ENCODE data around the gene CCDC13.

Gene CCDC13

DNA sequence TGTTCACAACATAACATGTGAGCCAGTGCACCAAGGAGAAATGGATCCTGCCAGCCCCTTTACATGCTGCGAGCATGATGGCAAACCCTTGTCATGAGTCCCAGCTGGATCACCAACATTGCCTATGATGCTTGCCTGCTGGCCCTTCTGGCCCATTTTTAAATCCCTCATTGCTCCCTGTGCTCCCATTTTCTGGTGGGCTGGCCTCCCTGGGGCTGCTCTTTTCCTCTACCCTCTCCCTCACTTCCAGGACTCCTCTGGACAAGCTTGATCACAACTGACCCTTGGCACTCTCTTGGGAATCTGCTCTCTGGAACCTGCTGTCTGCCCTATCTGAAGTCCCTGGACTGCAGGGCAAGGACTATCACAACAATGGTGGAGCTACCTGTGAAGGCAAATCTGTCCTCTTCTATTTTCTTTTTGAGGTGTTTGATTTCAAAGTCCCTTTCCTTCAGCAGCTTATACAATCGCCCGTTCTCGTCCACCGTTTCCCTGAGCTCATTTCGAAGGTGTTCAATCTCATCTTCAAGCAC lies 16.3 kb downstream of the CCDC13 start:
- TF ChIP-seq, protein P1, sequence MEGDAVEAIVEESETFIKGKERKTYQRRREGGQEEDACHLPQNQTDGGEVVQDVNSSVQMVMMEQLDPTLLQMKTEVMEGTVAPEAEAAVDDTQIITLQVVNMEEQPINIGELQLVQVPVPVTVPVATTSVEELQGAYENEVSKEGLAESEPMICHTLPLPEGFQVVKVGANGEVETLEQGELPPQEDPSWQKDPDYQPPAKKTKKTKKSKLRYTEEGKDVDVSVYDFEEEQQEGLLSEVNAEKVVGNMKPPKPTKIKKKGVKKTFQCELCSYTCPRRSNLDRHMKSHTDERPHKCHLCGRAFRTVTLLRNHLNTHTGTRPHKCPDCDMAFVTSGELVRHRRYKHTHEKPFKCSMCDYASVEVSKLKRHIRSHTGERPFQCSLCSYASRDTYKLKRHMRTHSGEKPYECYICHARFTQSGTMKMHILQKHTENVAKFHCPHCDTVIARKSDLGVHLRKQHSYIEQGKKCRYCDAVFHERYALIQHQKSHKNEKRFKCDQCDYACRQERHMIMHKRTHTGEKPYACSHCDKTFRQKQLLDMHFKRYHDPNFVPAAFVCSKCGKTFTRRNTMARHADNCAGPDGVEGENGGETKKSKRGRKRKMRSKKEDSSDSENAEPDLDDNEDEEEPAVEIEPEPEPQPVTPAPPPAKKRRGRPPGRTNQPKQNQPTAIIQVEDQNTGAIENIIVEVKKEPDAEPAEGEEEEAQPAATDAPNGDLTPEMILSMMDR (IDR thresholded peaks at IDR 0.05; ENCODE audit: low read depth, low read length), result no peak
- DNase-seq (ENCODE audit: extremely low read depth, low read depth), result no peak

DNA sequence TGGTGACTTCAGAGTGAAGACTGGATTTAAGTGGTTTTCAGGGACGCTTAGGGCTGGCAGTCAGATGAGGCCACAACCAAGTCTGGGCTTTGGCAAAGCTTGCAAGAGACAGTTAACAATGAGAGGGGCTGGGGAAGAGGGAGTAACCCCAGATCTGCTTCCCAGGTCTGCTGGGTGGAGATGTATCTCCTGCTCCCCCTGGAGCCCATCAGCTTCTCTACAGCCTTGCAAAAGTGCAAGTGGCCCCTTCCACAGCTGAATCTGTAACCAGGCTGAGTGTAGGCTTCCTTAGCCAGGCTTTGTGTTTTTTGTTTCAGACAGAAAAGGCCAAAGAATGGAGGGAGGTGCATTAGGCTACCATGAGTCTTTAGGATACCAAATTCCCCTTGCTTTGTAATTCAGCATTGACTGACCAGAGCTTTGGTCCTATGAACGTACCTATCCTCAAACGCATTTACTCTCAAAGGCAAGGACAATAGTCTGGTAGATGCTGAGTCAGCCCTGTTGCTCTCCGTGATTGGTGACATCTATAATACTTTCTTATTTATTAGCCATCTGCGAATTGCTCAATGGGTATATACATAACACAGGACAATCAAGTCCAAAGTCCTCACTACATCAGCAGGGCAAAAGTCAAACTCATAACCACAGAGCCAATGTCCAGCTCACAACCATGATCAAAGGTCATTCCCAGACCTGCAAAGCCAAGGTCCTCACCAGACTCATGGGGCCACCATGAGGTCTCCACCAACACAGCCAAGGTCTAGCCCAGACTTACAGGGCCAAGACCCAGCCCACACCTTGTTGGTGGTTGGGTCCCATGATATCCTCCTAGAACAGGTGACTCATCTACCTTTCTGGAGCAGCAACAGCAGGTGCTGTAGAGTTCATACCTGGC lies 17.1 kb downstream of the CCDC13 start:
- TF ChIP-seq, protein P1 (IDR thresholded peaks at IDR 0.05; ENCODE audit: low read depth, low read length), result peak; percentile 69
- no peak for DNase-seq (ENCODE audit: extremely low read depth, low read depth)

DNA sequence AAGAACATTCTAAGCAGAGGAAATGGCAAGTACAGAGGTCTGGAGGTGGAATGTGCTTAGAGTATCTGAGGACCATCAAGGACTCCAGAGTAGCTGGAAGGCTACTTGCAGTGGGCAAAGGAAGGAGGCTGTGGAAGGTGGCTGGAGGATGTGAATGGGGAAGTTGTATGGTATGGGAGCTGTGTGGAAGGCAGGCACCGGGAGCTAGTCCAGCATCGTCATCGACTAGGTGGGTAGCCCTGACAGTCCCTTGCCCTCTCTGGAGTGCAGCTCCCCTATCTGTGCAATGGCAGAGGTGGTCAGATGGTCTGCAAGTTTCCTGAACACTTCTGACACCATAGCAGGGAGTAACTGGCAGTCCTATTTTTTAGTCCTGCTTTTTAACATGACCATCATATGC lies 19.3 kb downstream of the CCDC13 start:
- TF ChIP-seq, protein P1 (IDR thresholded peaks at IDR 0.05; ENCODE audit: low read depth, low read length), result no peak
- DNase-seq (ENCODE audit: extremely low read depth, low read depth), result no peak

DNA sequence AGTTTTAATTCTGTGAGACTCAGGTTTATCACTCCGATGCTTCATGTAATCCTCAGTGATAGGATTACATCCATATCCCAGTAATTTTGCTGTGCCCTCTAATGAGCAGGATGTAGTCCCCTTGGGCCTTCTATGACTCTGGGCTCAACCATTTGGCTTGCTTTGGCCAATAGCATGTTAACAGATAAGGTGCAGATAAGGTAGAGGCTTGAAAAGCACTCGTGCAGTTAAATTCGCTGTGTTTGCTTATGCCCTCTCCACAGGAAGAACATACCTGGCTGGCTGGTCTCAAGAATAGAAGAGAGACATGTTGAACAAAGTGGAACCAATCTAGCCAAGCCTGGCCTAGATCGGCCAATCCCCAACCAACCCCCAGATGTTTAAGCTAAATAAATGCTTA lies 20.1 kb downstream of the CCDC13 start:
- TF ChIP-seq, protein P1 (IDR thresholded peaks at IDR 0.05; ENCODE audit: low read depth, low read length), result no peak
- DNase-seq (ENCODE audit: extremely low read depth, low read depth), result no peak

DNA sequence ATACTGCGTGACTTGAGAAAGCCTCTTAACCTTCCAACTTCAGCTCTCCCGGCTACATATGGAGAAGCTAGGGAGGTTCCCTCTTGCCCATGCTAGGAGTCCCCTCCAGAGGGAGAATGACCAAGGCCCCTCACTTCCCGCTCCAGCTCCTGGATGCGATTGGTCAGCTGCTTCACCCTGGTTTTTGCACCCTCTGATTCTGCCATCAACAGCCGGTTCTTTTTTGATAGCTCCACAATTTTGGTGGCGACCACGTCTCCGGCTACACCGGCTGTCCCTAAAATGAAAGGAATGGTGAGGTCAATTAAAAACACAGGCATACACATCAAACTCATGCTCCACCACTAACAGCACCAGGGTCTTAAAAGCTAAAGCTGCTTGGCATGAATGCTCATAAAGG lies 20.6 kb downstream of the CCDC13 start:
- TF ChIP-seq, protein P1 (IDR thresholded peaks at IDR 0.05; ENCODE audit: low read depth, low read length), result no peak
- no peak for DNase-seq (ENCODE audit: extremely low read depth, low read depth)

DNA sequence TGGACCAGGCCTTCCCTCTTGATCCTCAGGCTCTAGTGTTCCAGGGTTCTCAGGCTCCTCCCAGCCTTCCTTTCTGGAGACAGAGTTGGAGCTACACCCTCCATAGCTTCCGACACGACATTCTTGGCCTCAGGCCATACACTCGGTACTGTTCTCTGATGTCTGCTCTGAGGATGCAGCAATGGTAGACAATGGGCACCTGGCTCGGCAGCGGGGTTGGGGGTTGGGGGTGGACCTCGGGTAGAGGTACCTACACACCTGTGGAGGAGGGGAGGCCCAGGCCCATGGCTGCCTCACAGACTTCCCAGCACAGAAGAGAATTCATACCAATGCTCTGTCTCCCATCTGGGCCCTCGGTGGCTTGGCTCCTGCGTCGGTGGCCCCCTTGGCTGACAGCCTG lies 21.4 kb downstream of the CCDC13 start:
- TF ChIP-seq, protein P1 (IDR thresholded peaks at IDR 0.05; ENCODE audit: low read depth, low read length), result no peak
- no peak for DNase-seq (ENCODE audit: extremely low read depth, low read depth)

DNA sequence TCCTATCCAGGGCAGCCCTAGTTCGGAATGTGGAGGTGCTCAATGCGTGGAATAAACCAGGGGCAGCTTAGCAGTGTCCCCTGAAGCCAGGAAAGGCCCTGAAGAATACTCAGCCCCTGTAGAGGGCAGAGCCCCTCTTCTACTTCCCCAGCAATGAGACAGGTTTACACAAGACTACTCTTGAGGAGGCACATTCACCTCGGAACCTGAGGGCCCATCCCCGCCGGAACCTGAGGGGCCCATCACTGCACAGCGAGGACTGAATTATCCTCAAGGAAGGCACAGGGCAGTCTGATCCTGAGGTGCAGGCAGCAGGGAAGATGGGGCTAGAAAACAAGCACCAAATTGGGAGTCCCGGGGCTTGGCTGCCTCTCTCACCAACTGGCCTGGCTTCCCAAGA lies 22.2 kb downstream of the CCDC13 start:
- TF ChIP-seq, protein P1 (IDR thresholded peaks at IDR 0.05; ENCODE audit: low read depth, low read length), result no peak
- no peak for DNase-seq (ENCODE audit: extremely low read depth, low read depth)
